Liver (tissue), 3 donors: ENCODE measurements around the gene PATJ.

ENCODE experiments used
- FOXA2 ChIP-seq: IDR thresholded peaks from 2 replicates; pipeline ENCODE4 v1.6.1; 2016; ENCODE audit warnings: antibody characterized with exemption
- GABPA ChIP-seq, 2 donors: IDR thresholded peaks in 1 of 2; conservative IDR thresholded peaks in 1 of 2; 2 replicates each; pipeline ENCODE4 v1.6.1; 2016; ENCODE audit warnings: antibody characterized with exemption in 2 of 2, mild to moderate bottlenecking in 1 of 2, moderate library complexity in 1 of 2
- HNF4A ChIP-seq, 2 donors: conservative IDR thresholded peaks; 2 replicates each; pipeline ENCODE4 v1.6.1; 2016; ENCODE audit warnings: antibody characterized with exemption in 2 of 2, mild to moderate bottlenecking in 2 of 2
- HNF4G ChIP-seq: IDR thresholded peaks from 2 replicates; pipeline ENCODE4 v1.6.1; 2016; ENCODE audit warnings: antibody characterized with exemption
- JUND ChIP-seq, 2 donors: IDR thresholded peaks; 2 replicates each; pipeline ENCODE4 v1.6.1; 2016; ENCODE audit warnings: antibody characterized with exemption in 2 of 2
- RAD21 ChIP-seq, 2 donors: IDR thresholded peaks; 2 replicates each; pipeline ENCODE4 v1.6.1; 2016; ENCODE audit warnings: antibody characterized with exemption in 2 of 2, mild to moderate bottlenecking in 2 of 2
- RXRA ChIP-seq, 2 donors: IDR thresholded peaks; 2 replicates each; pipeline ENCODE4 v1.6.1; 2017 to 2018; ENCODE audit warnings: antibody characterized with exemption in 2 of 2, mild to moderate bottlenecking in 1 of 2
- TAF1 ChIP-seq: conservative IDR thresholded peaks from 2 replicates; pipeline ENCODE4 v1.6.1; 2016; ENCODE audit warnings: antibody characterized with exemption, mild to moderate bottlenecking
- YY1 ChIP-seq: IDR thresholded peaks from 2 replicates; pipeline ENCODE4 v1.6.1; 2016; ENCODE audit warnings: antibody characterized with exemption, mild to moderate bottlenecking
- TF ChIP-seq, protein P1 (sequence below): fragments of 150-350 bp; IDR thresholded peaks from 2 replicates; pipeline ENCODE4 v1.5.1; 2017; ENCODE audit warnings: improper control_type of control experiment, low read depth, low read length; ENCODE audit not compliant: missing input control
- TF ChIP-seq, protein P2 (sequence below): IDR thresholded peaks from 2 replicates; pipeline ENCODE4 v1.6.1; 2016; ENCODE audit warnings: antibody characterized with exemption
- TF ChIP-seq, protein P3 (sequence below): IDR thresholded peaks from 2 replicates; pipeline ENCODE4 v1.6.1; 2016; ENCODE audit warnings: antibody characterized with exemption
- TF ChIP-seq, protein P4 (sequence below): IDR thresholded peaks from 2 replicates; pipeline ENCODE4 v1.6.1; 2016; ENCODE audit warnings: antibody characterized with exemption, mild to moderate bottlenecking
- donor health status: healthy.
- donor health status: healthy.

DNA sequence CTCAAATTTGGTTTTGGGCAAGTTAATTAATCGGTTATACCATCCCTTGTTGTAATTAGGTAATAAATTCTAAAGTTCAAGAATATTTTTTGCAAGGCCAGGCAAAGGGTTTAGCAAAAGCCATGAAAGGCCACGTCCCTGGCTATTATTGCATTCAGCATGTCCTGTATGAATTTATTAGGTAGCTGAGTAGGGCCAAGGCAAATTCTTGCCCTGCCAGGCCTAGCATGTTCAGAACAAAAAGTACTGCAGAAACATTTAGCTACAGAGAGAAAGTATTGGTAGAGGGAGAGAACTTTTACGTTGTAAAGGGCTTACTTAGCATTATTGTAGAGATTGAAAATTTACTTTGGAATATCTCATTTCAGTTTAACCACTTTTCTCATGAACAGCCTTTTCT, 94.4 kb downstream of the PATJ start:
- TF ChIP-seq YY1 (no peak), TAF1 (no peak), GABPA (IDR thresholded peaks at IDR 0.05 in 1 of 2, conservative IDR thresholded peaks at IDR 0.05 in 1 of 2) (no peak), HNF4G (no peak), RAD21 (IDR thresholded peaks at IDR 0.05) (no peak), RXRA (IDR thresholded peaks at IDR 0.05) (no peak), JUND (IDR thresholded peaks at IDR 0.05) (no peak), FOXA2 (no peak), HNF4A (conservative IDR thresholded peaks at IDR 0.05) (no peak)
- TF ChIP-seq, protein P1, sequence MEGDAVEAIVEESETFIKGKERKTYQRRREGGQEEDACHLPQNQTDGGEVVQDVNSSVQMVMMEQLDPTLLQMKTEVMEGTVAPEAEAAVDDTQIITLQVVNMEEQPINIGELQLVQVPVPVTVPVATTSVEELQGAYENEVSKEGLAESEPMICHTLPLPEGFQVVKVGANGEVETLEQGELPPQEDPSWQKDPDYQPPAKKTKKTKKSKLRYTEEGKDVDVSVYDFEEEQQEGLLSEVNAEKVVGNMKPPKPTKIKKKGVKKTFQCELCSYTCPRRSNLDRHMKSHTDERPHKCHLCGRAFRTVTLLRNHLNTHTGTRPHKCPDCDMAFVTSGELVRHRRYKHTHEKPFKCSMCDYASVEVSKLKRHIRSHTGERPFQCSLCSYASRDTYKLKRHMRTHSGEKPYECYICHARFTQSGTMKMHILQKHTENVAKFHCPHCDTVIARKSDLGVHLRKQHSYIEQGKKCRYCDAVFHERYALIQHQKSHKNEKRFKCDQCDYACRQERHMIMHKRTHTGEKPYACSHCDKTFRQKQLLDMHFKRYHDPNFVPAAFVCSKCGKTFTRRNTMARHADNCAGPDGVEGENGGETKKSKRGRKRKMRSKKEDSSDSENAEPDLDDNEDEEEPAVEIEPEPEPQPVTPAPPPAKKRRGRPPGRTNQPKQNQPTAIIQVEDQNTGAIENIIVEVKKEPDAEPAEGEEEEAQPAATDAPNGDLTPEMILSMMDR, result no peak
- TF ChIP-seq, protein P2, sequence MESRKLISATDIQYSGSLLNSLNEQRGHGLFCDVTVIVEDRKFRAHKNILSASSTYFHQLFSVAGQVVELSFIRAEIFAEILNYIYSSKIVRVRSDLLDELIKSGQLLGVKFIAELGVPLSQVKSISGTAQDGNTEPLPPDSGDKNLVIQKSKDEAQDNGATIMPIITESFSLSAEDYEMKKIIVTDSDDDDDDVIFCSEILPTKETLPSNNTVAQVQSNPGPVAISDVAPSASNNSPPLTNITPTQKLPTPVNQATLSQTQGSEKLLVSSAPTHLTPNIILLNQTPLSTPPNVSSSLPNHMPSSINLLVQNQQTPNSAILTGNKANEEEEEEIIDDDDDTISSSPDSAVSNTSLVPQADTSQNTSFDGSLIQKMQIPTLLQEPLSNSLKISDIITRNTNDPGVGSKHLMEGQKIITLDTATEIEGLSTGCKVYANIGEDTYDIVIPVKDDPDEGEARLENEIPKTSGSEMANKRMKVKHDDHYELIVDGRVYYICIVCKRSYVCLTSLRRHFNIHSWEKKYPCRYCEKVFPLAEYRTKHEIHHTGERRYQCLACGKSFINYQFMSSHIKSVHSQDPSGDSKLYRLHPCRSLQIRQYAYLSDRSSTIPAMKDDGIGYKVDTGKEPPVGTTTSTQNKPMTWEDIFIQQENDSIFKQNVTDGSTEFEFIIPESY, result no peak
- TF ChIP-seq, protein P3, sequence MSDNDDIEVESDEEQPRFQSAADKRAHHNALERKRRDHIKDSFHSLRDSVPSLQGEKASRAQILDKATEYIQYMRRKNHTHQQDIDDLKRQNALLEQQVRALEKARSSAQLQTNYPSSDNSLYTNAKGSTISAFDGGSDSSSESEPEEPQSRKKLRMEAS, result no peak
- TF ChIP-seq, protein P4, sequence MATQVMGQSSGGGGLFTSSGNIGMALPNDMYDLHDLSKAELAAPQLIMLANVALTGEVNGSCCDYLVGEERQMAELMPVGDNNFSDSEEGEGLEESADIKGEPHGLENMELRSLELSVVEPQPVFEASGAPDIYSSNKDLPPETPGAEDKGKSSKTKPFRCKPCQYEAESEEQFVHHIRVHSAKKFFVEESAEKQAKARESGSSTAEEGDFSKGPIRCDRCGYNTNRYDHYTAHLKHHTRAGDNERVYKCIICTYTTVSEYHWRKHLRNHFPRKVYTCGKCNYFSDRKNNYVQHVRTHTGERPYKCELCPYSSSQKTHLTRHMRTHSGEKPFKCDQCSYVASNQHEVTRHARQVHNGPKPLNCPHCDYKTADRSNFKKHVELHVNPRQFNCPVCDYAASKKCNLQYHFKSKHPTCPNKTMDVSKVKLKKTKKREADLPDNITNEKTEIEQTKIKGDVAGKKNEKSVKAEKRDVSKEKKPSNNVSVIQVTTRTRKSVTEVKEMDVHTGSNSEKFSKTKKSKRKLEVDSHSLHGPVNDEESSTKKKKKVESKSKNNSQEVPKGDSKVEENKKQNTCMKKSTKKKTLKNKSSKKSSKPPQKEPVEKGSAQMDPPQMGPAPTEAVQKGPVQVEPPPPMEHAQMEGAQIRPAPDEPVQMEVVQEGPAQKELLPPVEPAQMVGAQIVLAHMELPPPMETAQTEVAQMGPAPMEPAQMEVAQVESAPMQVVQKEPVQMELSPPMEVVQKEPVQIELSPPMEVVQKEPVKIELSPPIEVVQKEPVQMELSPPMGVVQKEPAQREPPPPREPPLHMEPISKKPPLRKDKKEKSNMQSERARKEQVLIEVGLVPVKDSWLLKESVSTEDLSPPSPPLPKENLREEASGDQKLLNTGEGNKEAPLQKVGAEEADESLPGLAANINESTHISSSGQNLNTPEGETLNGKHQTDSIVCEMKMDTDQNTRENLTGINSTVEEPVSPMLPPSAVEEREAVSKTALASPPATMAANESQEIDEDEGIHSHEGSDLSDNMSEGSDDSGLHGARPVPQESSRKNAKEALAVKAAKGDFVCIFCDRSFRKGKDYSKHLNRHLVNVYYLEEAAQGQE, result no peak
